ENCODE measurements around the gene VPS41.

VPS41 gene

GRCh38 chr7:38819463-38819862 is 89.5 kb downstream of the VPS41 start:
- in situ Hi-C loops (cut with MboI; ENCODE audit: low sequenced_read_pairs), result no loop called here

- in situ Hi-C loops (cut with MboI; ENCODE audit: low sequenced_read_pairs), result no loop called here
Measured at GRCh38 chr7:38817526-38817925, 91.5 kb downstream of the VPS41 start.

DNA sequence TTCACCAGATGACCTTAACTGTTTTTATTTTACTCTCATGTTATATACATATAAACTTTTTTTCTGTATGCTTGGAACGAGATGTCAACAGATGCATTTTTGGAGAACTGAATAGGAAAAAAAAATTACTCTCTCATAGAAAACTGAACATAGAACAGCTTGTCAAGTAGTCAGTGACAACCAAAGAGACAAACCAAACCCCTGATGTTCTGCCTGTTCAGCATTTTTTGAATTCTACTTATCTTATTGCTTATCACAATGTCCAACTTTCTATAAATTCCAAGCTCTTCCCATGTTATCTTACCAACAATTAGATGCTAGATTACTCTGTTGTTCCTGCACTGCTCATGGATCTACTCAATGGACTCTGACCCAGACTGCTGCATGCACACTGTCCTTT is 95.2 kb downstream of the VPS41 start:
- in situ Hi-C loops (cut with MboI; ENCODE audit: low sequenced_read_pairs), result no loop called here

- in situ Hi-C loops (cut with MboI; ENCODE audit: low sequenced_read_pairs), result no loop called here
Measured at GRCh38 chr7:38806912-38807311, 102.1 kb downstream of the VPS41 start.

GRCh38 chr7:38801786-38802185 is 107.2 kb downstream of the VPS41 start:
- in situ Hi-C loops (cut with MboI; ENCODE audit: low sequenced_read_pairs), result no loop called here

- in situ Hi-C loops (cut with MboI; ENCODE audit: low sequenced_read_pairs), result no loop called here
Measured at GRCh38 chr7:38798552-38799267, 110.3 kb downstream of the VPS41 start.

DNA sequence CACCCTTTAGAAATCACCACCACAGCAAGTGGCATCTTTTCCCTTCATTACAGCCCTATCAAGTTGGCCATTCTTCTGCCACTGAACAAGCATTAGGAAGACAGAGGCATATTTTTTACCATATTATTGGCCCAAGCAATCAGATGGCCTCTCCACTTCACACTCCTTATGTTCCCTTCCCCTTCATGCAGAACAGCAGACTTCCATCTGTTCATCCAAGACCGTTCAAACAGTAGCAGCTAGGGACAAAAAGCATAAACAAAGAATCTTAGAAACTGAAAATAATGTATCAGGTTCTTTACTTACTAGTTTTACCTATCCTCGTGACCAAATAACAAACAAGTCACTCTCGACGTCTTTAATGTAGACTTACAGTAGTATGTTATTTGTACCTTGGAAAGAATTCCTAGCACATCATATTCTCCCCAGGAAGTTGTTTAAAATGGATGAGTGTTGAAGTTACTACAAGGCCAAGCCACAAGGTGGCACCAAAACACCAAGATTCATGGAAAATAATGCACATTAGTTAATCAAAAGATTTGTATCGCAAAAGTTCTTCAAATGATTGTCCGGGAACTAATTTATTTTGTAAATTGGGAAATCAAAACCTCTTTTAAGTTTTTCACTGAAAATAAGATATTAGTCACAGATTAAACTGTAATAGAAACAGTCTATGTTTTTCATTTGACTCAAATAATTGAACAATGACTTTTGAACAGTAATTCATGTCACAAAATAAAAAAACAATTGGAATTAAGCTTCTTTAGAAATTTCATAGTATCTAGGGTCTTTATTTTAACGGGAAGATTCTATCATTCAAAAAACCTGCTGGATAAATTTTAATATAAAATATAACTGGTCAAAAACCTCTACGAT is 112.1 kb downstream of the VPS41 start:
- in situ Hi-C loops (cut with MboI; ENCODE audit: low sequenced_read_pairs), result no loop called here

DNA sequence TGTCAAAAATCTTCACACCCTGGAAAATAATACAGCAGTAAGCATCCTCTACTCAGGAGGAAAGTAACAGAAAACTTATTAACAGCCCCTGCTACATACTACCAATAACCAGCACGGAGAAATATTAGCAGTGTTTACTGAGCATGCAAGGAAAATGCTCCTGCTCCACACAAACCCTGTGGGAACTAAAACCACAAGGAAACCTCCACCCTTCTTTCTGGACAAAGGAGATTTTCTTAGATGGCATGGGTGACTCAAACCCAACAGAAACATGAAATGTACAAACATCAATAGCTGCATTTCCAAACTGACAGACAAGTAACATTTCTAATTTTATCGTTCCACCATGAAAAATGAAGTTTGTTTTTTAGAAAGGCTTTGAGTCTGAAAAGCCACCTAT is 113.4 kb downstream of the VPS41 start:
- in situ Hi-C loops (cut with MboI; ENCODE audit: low sequenced_read_pairs), result no loop called here

GRCh38 chr7:38781991-38782390 is 127.0 kb downstream of the VPS41 start:
- in situ Hi-C loops (cut with MboI; ENCODE audit: low sequenced_read_pairs), result no loop called here

DNA sequence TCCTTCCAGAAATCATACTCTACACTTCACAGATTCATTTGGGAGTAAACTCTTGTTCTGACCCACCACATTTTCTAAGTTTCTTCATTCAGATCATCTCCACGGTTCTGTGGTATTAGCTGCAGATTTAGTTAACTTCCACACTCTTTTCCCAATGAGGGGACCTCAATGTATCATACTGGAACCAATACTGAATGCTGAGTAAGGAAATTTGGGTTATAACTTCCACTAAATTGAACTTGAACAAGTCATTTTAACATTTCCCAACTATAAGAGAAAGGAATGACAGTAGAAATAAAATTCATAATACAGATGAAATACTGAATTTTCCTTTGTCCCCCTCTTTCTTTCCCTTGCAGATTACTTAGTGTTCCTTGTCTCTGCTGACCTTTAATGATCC is 131.4 kb downstream of the VPS41 start:
- in situ Hi-C loops (cut with MboI; ENCODE audit: low sequenced_read_pairs), result no loop called here

GRCh38 chr7:38775506-38776175 is 133.3 kb downstream of the VPS41 start:
- in situ Hi-C loops (cut with MboI; ENCODE audit: low sequenced_read_pairs), result no loop called here

- in situ Hi-C loops (cut with MboI; ENCODE audit: low sequenced_read_pairs), result no loop called here
Measured at GRCh38 chr7:38773430-38773829, 135.6 kb downstream of the VPS41 start.

DNA sequence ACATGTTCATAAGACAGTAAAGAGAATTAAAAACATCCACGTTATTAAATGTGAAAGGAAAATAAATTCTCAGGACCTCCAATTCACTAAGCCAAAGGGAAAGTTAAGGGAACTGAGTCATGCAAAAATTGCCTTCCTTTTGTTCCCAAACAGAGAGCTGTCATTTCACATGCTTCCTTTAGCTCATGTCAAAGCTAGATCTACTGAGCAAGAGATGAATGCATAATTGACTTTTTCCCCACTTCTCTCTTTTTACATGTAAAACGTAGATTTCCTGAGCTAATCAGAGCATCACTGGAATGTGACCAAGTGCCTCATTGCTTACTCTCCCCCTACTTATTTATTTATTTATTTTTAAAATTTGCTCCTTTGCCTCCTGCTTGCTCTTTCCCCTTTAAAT is 148.8 kb downstream of the VPS41 start:
- in situ Hi-C loops (cut with MboI; ENCODE audit: low sequenced_read_pairs), result no loop called here

GRCh38 chr7:38759028-38759427 is 150.0 kb downstream of the VPS41 start:
- in situ Hi-C loops (cut with MboI; ENCODE audit: low sequenced_read_pairs), result no loop called here

DNA sequence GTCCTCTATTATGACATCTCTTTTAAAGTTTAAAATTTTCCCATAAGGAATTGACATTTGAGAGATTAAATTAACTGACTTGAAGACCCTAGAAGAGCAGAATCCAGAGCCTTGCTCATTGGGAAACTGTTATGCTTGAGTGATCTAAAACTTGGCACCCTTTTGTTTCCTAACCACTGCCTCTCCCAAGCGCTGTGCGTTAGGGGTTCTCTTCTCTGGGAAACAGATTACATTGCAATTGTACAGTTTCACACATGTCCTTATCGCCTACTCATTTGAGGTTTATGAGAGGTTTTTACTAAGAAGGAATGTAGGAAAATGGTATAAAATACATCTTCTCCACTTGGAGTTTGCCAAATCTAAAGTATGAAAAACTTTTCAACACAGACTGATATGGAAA is 151.1 kb downstream of the VPS41 start:
- in situ Hi-C loops (cut with MboI; ENCODE audit: low sequenced_read_pairs), result no loop called here

DNA sequence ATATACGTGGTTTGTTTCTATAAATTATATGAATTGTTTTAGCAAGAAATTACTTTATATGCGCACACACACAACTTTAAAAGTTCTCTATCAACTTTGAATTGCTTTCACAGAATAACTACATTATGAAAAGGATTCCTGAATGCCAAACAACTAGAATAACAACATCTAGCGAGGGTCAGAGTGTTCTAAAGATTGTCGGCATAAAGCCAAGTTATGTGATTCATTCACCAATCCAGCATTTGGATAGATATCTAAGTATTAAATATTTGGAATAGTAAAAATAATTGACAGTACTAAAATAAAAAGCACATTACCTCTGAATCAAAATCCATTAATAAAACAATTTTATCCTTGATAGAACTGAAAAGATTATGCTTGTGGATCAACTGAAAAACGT is 152.5 kb downstream of the VPS41 start:
- in situ Hi-C loops (cut with MboI; ENCODE audit: low sequenced_read_pairs), result no loop called here

- in situ Hi-C loops (cut with MboI; ENCODE audit: low sequenced_read_pairs), result no loop called here
Measured at GRCh38 chr7:38753347-38753746, 155.6 kb downstream of the VPS41 start.

- in situ Hi-C loops (cut with MboI; ENCODE audit: low sequenced_read_pairs), result no loop called here
Measured at GRCh38 chr7:38751416-38751815, 157.6 kb downstream of the VPS41 start.

- in situ Hi-C loops (cut with MboI; ENCODE audit: low sequenced_read_pairs), result no loop called here
Measured at GRCh38 chr7:38748056-38748610, 160.9 kb downstream of the VPS41 start.

GRCh38 chr7:38746438-38746837 is 162.6 kb downstream of the VPS41 start:
- in situ Hi-C loops (cut with MboI; ENCODE audit: low sequenced_read_pairs), result no loop called here

GRCh38 chr7:38744746-38745145 is 164.2 kb downstream of the VPS41 start:
- in situ Hi-C loops (cut with MboI; ENCODE audit: low sequenced_read_pairs), result no loop called here

All from HL-60/S4 treated with retinoic acid at 250 ng/mL for 4 days and 3 days (cell line).